ENCODE results near the gene ANTXR1. TPM values are rescaled to one million over a fixed set of nuclear protein-coding genes. Genes with fewer than 3 reads are reported as not detected.

ANTXR1 gene
- total RNA-seq, 1 donor from 2014 or later: 73.4 TPM

GRCh38 chr2:69292256-69292655, 279.3 kb downstream of the ANTXR1 start:
- H3K36me3 Mint-ChIP-seq (ENCODE audit: insufficient read depth): no peaks in the 10 kb centered on the region
- DNase-seq (ENCODE audit: low spot score, unreplicated experiment): no peak
- H3K9me3 Mint-ChIP-seq (ENCODE audit: low read depth): no peaks in the 10 kb centered on the region
- H3K27ac Mint-ChIP-seq: no peak overlapping the region
- no peaks in the 10 kb centered on the region for H3K4me1 Mint-ChIP-seq (ENCODE audit: low read depth)
- H3K4me3 Mint-ChIP-seq (ENCODE audit: low read depth): no peak overlapping the region
- no peak for TF ChIP-seq CTCF (IDR thresholded peaks at IDR 0.05; ENCODE audit: unreplicated experiment)
- H3K27me3 Mint-ChIP-seq: peaks cover 12% of the 10 kb centered on the region

- DNase-seq (ENCODE audit: low spot score, unreplicated experiment): no peak
- Mint-ChIP-seq H3K4me1 (ENCODE audit: low read depth) (no peaks in the 10 kb centered on the region), H3K4me3 (ENCODE audit: low read depth) (no peak overlapping the region), H3K9me3 (ENCODE audit: low read depth) (no peaks in the 10 kb centered on the region), H3K27me3 (peaks cover 17% of the 10 kb centered on the region), H3K27ac (no peak overlapping the region), H3K36me3 (ENCODE audit: insufficient read depth) (no peaks in the 10 kb centered on the region)
- no peak for TF ChIP-seq CTCF (IDR thresholded peaks at IDR 0.05; ENCODE audit: unreplicated experiment)
These were observed 283.4 kb downstream of the ANTXR1 start for GRCh38 chr2:69296421-69296820.

- no peaks in the 10 kb centered on the region for H3K4me1 Mint-ChIP-seq (ENCODE audit: low read depth)
- no peaks in the 10 kb centered on the region for H3K9me3 Mint-ChIP-seq (ENCODE audit: low read depth)
- no peak for TF ChIP-seq CTCF (IDR thresholded peaks at IDR 0.05; ENCODE audit: unreplicated experiment)
- H3K4me3 Mint-ChIP-seq (ENCODE audit: low read depth): no peak overlapping the region
- no peaks in the 10 kb centered on the region for H3K36me3 Mint-ChIP-seq (ENCODE audit: insufficient read depth)
- DNase-seq (ENCODE audit: low spot score, unreplicated experiment): no peak
- no peak overlapping the region for H3K27ac Mint-ChIP-seq
- H3K27me3 Mint-ChIP-seq: peaks cover 17% of the 10 kb centered on the region
These were observed 284.2 kb downstream of the ANTXR1 start for GRCh38 chr2:69297216-69297615.

- peaks cover 22% of the 10 kb centered on the region for H3K27me3 Mint-ChIP-seq
- H3K4me3 Mint-ChIP-seq (ENCODE audit: low read depth): no peak overlapping the region
- H3K36me3 Mint-ChIP-seq (ENCODE audit: insufficient read depth): peaks cover 1% of the 10 kb centered on the region
- H3K4me1 Mint-ChIP-seq (ENCODE audit: low read depth): no peaks in the 10 kb centered on the region
- TF ChIP-seq CTCF (IDR thresholded peaks at IDR 0.05; ENCODE audit: unreplicated experiment): no peak
- H3K9me3 Mint-ChIP-seq (ENCODE audit: low read depth): no peaks in the 10 kb centered on the region
- H3K27ac Mint-ChIP-seq: no peak overlapping the region
- no peak for DNase-seq (ENCODE audit: low spot score, unreplicated experiment)
These were observed 285.3 kb downstream of the ANTXR1 start for GRCh38 chr2:69298261-69298660.

GRCh38 chr2:69298862-69299261, 285.9 kb downstream of the ANTXR1 start:
- Mint-ChIP-seq H3K4me1 (ENCODE audit: low read depth) (no peaks in the 10 kb centered on the region), H3K27me3 (peaks cover 28% of the 10 kb centered on the region), H3K36me3 (ENCODE audit: insufficient read depth) (peaks cover 1% of the 10 kb centered on the region), H3K4me3 (ENCODE audit: low read depth) (no peak overlapping the region), H3K9me3 (ENCODE audit: low read depth) (no peaks in the 10 kb centered on the region), H3K27ac (no peak overlapping the region)
- TF ChIP-seq CTCF (IDR thresholded peaks at IDR 0.05; ENCODE audit: unreplicated experiment): no peak
- no peak for DNase-seq (ENCODE audit: low spot score, unreplicated experiment)

Small RNA genes lying within 50 kb of the gene (microRNA-seq; reads per million reads assigned to microRNA genes)
- 3.6 reads per million for gene MIR3126 (ENCODE audit: borderline number of aligned reads, unreplicated experiment)

Other genes with a start within 250 kb of the ANTXR1 start
- not detected in 2 replicates for gene BMP10, start 141.8 kb upstream of the ANTXR1 start, total RNA-seq
- not detected in 2 replicates for gene GKN2, start 60.3 kb upstream of the ANTXR1 start, total RNA-seq
- gene GKN1, start 38.5 kb upstream of the ANTXR1 start, total RNA-seq: not detected in 2 replicates

All from progenitor cell of endocrine pancreas (in vitro differentiated cells).